ENCODE data around the gene MMP7. TPM values are rescaled to one million over a fixed set of nuclear protein-coding genes. Genes with fewer than 3 reads are reported as not detected.
A peak's percentile ranks its signal among the peaks of the same experiment; 100 is the strongest.

Gene MMP7
- total RNA-seq, 2 experiments from 2014 or later: not detected

GRCh38 chr11:102487214-102487613 is 43.3 kb downstream of the MMP7 start:
- Histone ChIP-seq H2AFZ (ENCODE audit: low read length) (peak overlapping the region; percentile 7; the same call in 1 of the 2 replicates), H3K27ac (ENCODE audit: low read depth, low read length, poor library complexity, severe bottlenecking) (no peak overlapping the region), H3K4me2 (ENCODE audit: low read length) (no peak overlapping the region), H3K4me1 (ENCODE audit: insufficient read depth, low read length, poor library complexity, severe bottlenecking) (peaks cover 17% of the 10 kb centered on the region), H3K79me2 (ENCODE audit: insufficient read depth, low read depth, low read length) (no peaks in the 10 kb centered on the region), H4K20me1 (ENCODE audit: insufficient read depth, low read length) (no peaks in the 10 kb centered on the region), H3K9me2 (ENCODE audit: insufficient read depth, low read length) (no peaks in the 10 kb centered on the region), H3K36me3 (ENCODE audit: insufficient read depth, low read length) (no peaks in the 10 kb centered on the region), H3K9me3 (ENCODE audit: low read length) (no peaks in the 10 kb centered on the region), H3K4me3 (ENCODE audit: low read depth, low read length, poor library complexity, severe bottlenecking) (no peak overlapping the region)
- BruUV-seq (replicated peaks): no TSS peak
- TF ChIP-seq EZH2phosphoT487 (IDR thresholded peaks at IDR 0.05; ENCODE audit: borderline replicate concordance, low read depth, low read length) (no peak), CTCF (conservative IDR thresholded peaks at IDR 0.05; ENCODE audit: low read length) (no peak)
- no peak for DNase-seq (ENCODE audit: low spot score)
- CTCF ChIA-PET (ENCODE audit: unreplicated experiment): interaction anchor here (1.3 kb wide), 1 partner anchor 10 kb away, joined by 5 read pairs; no protein-coding TSS in a partner anchor
- intact Hi-C loops (cut with micrococcal nuclease; ENCODE audit: unreplicated experiment): no loop called here
- POLR2A ChIA-PET: interaction anchor here (0.9 to 1.9 kb wide), 11 partner anchors 8 to 119 kb away, joined by 3 to 7 read pairs (median 4); no protein-coding TSS in a partner anchor

DNA sequence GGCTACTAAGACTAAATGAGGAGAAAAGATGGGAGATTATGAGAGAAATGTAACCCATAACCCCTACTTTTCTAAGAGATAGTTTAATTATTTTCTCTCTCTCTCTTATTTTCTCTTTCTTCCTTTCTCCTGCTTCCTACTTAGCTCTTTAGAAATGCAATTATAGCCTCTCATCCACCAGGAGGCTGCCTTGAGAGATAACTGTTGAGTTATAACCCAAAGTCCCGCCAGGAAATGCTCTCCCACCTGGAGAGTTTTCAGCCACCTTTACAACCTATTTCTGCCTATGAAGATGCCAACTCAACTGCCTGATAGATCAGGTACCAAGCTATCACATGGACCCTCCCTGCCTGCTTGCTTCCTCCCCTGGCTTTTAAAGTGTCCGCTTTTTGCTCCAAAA is 44.0 kb downstream of the MMP7 start:
- TF ChIP-seq EZH2phosphoT487 (IDR thresholded peaks at IDR 0.05; ENCODE audit: borderline replicate concordance, low read depth, low read length): no peak
- TF ChIP-seq CTCF (conservative IDR thresholded peaks at IDR 0.05; ENCODE audit: low read length): no peak

DNA sequence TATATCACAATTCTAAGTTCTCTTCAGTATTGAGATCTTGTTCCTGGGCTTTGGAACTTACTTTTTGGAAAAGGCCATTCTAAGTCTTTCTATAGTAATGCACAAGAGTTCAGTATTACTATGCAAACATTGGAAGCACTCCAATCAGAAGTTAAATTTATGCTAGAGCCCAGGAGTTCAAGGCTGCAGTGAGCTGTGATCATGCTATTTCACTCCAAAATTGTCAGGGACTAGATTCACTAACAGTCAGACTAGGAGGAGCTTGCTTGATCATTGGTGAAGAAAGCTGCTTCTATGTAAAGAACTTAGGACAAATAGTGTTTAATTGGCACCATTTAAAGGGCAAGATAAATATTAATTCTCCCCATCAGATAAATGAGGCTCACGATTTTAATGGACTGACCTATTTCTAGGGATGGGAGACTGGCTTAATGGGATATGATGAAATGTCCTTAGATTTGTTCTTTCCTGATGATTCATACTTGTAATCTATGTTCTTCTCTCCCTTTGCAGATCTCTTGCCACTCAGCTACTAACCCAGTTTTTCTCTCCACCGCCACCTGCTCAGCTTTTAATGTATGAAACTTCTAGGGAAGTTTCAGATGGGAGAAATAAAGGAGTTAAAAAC is 45.3 kb downstream of the MMP7 start:
- intact Hi-C loops (cut with micrococcal nuclease; ENCODE audit: unreplicated experiment): no loop called here
- Histone ChIP-seq H3K4me3 (ENCODE audit: low read depth, low read length, poor library complexity, severe bottlenecking) (no peak overlapping the region), H3K9me3 (ENCODE audit: low read length) (no peaks in the 10 kb centered on the region), H4K20me1 (ENCODE audit: insufficient read depth, low read length) (no peaks in the 10 kb centered on the region), H2AFZ (ENCODE audit: low read length) (no peak overlapping the region), H3K9me2 (ENCODE audit: insufficient read depth, low read length) (no peaks in the 10 kb centered on the region), H3K36me3 (ENCODE audit: insufficient read depth, low read length) (no peaks in the 10 kb centered on the region), H3K4me2 (ENCODE audit: low read length) (no peak overlapping the region), H3K4me1 (ENCODE audit: insufficient read depth, low read length, poor library complexity, severe bottlenecking) (peaks cover 16% of the 10 kb centered on the region), H3K27ac (ENCODE audit: low read depth, low read length, poor library complexity, severe bottlenecking) (no peak overlapping the region), H3K79me2 (ENCODE audit: insufficient read depth, low read depth, low read length) (no peaks in the 10 kb centered on the region)
- ChIA-PET CTCF (ENCODE audit: unreplicated experiment) (interaction anchor here (0.7 kb wide), 1 partner anchor 156 kb away, joined by 3 read pairs; no protein-coding TSS in a partner anchor), POLR2A (interaction anchor here (0.8 kb wide), 1 partner anchor 9 kb away, joined by 3 read pairs; no protein-coding TSS in a partner anchor)
- BruUV-seq (replicated peaks): no TSS peak
- DNase-seq (ENCODE audit: low spot score): no peak
- TF ChIP-seq EZH2phosphoT487 (IDR thresholded peaks at IDR 0.05; ENCODE audit: borderline replicate concordance, low read depth, low read length): no peak

More for the DNA sequence above, 44.0 kb downstream of the MMP7 start:
- Histone ChIP-seq H3K9me3 (ENCODE audit: low read length) (no peaks in the 10 kb centered on the region), H3K4me1 (ENCODE audit: insufficient read depth, low read length, poor library complexity, severe bottlenecking) (peaks cover 16% of the 10 kb centered on the region), H3K79me2 (ENCODE audit: insufficient read depth, low read depth, low read length) (no peaks in the 10 kb centered on the region), H3K4me2 (ENCODE audit: low read length) (no peak overlapping the region), H2AFZ (ENCODE audit: low read length) (no peak overlapping the region), H3K4me3 (ENCODE audit: low read depth, low read length, poor library complexity, severe bottlenecking) (no peak overlapping the region), H3K27ac (ENCODE audit: low read depth, low read length, poor library complexity, severe bottlenecking) (no peak overlapping the region), H4K20me1 (ENCODE audit: insufficient read depth, low read length) (no peaks in the 10 kb centered on the region), H3K9me2 (ENCODE audit: insufficient read depth, low read length) (no peaks in the 10 kb centered on the region), H3K36me3 (ENCODE audit: insufficient read depth, low read length) (no peaks in the 10 kb centered on the region)
- no peak for DNase-seq (ENCODE audit: low spot score)
- intact Hi-C loops (cut with micrococcal nuclease; ENCODE audit: unreplicated experiment): no loop called here
- POLR2A ChIA-PET: interaction anchor here (0.6 to 1.9 kb wide), 11 partner anchors 7 to 131 kb away, joined by 3 to 7 read pairs (median 4); no protein-coding TSS in a partner anchor
- BruUV-seq (replicated peaks): no TSS peak
- CTCF ChIA-PET (ENCODE audit: unreplicated experiment): interaction anchor here (1.3 kb wide), 1 partner anchor 9 kb away, joined by 5 read pairs; no protein-coding TSS in a partner anchor
